ENCODE measurements around the gene FBLN2.
A peak's percentile ranks its signal among the peaks of the same experiment; 100 is the strongest.

FBLN2 gene

DNA sequence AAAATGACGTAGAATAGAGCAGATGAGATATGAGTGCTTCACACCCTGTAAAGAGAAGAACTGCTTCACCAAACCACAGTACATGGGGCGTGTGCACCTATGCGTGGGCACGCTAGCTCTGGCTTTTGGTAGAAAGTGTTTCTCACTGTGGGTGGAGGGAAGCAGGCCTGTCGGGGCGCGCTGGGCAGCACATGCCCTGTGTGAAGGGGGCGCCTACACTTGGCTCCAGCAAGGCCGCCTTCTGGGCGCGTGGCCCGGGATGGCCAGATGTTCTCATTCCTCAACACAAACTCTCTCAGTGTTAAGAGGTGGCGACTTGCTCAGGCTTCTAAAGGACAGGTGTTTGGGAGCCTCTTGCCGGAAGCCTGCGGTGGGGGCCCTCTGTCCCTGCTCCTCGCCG lies 90.0 kb downstream of the FBLN2 start:
- DNase-seq (ENCODE audit: low spot score), result no peak
- H3K27ac ChIP-seq, result peak overlapping the region; percentile 94
- POLR2A ChIA-PET (ENCODE audit: low non-redundant PET), result no interaction called here
- CTCF ChIA-PET, result interaction anchor here (0.7 to 1.0 kb wide), 2 partner anchors 10 to 157 kb away, joined by 4 to 7 read pairs; no protein-coding TSS in a partner anchor
- TF ChIP-seq, protein P1, sequence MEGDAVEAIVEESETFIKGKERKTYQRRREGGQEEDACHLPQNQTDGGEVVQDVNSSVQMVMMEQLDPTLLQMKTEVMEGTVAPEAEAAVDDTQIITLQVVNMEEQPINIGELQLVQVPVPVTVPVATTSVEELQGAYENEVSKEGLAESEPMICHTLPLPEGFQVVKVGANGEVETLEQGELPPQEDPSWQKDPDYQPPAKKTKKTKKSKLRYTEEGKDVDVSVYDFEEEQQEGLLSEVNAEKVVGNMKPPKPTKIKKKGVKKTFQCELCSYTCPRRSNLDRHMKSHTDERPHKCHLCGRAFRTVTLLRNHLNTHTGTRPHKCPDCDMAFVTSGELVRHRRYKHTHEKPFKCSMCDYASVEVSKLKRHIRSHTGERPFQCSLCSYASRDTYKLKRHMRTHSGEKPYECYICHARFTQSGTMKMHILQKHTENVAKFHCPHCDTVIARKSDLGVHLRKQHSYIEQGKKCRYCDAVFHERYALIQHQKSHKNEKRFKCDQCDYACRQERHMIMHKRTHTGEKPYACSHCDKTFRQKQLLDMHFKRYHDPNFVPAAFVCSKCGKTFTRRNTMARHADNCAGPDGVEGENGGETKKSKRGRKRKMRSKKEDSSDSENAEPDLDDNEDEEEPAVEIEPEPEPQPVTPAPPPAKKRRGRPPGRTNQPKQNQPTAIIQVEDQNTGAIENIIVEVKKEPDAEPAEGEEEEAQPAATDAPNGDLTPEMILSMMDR (conservative IDR thresholded peaks at IDR 0.05; ENCODE audit: low read depth), result no peak

DNA sequence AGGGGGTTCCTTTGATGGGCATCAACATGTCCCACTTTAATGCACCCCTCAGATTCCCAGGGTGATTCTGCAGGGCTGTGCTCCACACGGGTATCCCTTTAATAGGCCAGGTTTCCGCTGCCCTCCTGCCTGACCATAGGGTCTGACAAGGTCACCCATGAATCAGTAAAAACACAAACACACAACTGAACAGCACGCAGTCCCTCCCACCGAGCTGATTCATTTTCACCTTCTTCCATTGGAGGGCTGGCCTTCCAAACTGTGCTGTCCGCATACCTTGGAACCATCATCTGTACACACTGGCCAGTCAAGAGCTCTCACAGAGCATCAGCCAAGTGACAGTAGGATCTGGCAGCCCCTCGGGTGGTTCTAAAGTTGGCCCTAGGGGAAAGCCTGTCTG lies 93.7 kb downstream of the FBLN2 start:
- POLR2A ChIA-PET (ENCODE audit: low non-redundant PET), result no interaction called here
- TF ChIP-seq, protein P1 (conservative IDR thresholded peaks at IDR 0.05; ENCODE audit: low read depth), result no peak

GRCh38 chr3:13644341-13645117 lies 95.6 kb downstream of the FBLN2 start:
- DNase-seq (ENCODE audit: low spot score), result no peak
- POLR2A ChIA-PET (ENCODE audit: low non-redundant PET), result no interaction called here

More for the DNA sequence above, 93.7 kb downstream of the FBLN2 start:
- DNase-seq (ENCODE audit: low spot score), result no peak
- H3K27ac ChIP-seq, result no peak overlapping the region
- CTCF ChIA-PET, result no interaction called here

DNA sequence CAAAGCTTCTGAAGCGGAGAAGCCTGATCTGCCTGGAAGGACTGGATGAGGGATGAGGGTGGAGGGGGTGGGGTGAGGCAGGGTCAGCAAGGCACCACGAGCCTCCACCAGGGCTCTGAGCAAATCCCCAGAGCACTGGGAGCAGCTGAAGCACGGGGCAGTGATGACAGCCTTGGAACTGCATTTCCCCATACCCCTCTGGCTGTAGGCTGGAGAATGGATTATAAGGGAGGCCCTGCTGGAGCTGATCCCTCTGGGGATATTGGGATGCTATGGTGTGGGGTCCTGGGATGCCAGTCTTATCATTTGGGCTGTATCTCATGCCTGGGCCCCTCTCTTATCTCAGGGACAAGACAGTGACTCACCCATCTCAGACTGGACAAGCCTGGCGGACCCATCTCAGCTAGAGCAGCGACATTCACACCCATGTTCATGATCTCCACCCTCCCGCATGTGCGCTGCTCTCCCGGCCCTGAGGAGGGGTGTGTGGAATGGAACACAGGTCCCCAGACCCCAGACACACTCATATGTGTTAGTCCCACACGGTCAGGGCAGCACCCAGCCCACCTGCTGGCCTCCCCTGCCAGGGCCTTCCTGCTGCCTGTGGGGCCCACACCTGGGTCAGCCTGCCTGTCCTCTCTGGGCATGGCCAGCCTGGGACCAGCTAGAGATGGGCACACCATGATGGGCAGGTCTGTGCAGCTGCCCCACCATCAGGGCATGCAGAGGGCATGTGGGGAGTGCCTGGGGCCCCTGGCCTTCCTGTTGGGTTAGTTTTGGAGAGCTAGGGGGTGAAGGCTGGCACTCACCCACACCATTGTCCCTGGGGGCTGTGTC lies 97.1 kb downstream of the FBLN2 start:
- ChIA-PET POLR2A (ENCODE audit: low non-redundant PET) (no interaction called here), CTCF (interaction anchor here (1.7 kb wide), 1 partner anchor 150 kb away, joined by 8 read pairs; no protein-coding TSS in a partner anchor)
- DNase-seq (ENCODE audit: low spot score), result no peak
- TF ChIP-seq, protein P1 (conservative IDR thresholded peaks at IDR 0.05; ENCODE audit: low read depth), result no peak
- peak overlapping the region; percentile 46 for H3K27ac ChIP-seq

More at GRCh38 chr3:13644341-13645117, 95.6 kb downstream of the FBLN2 start:
- CTCF ChIA-PET, result interaction anchor here (0.7 kb wide), 1 partner anchor 595 kb away, joined by 3 read pairs; no protein-coding TSS in a partner anchor
- TF ChIP-seq, protein P1 (conservative IDR thresholded peaks at IDR 0.05; ENCODE audit: low read depth), result no peak
- H3K27ac ChIP-seq, result no peak overlapping the region

- DNase-seq (ENCODE audit: low spot score), result peak; percentile 64
- POLR2A ChIA-PET (ENCODE audit: low non-redundant PET), result no interaction called here
These were observed 98.6 kb downstream of the FBLN2 start for GRCh38 chr3:13647298-13648059.

More at GRCh38 chr3:13647298-13648059, 98.6 kb downstream of the FBLN2 start:
- peak overlapping the region; percentile 94 for H3K27ac ChIP-seq
- TF ChIP-seq, protein P1 (conservative IDR thresholded peaks at IDR 0.05; ENCODE audit: low read depth), result no peak
- CTCF ChIA-PET, result interaction anchor here (0.5 to 4.4 kb wide), 16 partner anchors 9 to 1920 kb away, joined by 3 to 54 read pairs (median 5); no protein-coding TSS in a partner anchor

Measured in RWPE1 (cell line).